GM18526 (cell line): Measurements from ENCODE around the gene GPSM1.

Experiments used
- POLR2A ChIP-seq: IDR thresholded peaks from 3 replicates; pipeline ENCODE4 v1.6.1; 2011; ENCODE audit not compliant: insufficient read length; ENCODE audit errors: extremely low read depth

The GPSM1 gene

DNA sequence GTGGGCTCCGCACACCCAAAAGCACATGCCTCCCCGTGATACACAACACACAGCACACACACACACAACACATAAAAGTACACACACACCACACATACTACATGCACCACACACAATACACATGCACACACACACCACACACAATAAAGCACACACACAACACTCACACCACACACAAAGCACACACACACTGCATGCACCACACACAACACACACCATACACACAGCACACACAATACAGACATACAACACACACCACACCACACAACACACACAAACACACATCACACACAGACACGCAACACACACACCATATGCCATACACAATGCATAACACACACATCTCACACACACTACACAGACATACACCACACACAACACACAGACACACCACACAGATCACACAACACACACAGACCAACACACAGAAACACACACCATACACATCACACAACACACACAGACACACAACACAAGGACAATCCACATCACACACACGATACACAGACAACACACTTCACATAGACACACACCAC is 20.1 kb upstream of the GPSM1 start:
- no peak for TF ChIP-seq POLR2A

DNA sequence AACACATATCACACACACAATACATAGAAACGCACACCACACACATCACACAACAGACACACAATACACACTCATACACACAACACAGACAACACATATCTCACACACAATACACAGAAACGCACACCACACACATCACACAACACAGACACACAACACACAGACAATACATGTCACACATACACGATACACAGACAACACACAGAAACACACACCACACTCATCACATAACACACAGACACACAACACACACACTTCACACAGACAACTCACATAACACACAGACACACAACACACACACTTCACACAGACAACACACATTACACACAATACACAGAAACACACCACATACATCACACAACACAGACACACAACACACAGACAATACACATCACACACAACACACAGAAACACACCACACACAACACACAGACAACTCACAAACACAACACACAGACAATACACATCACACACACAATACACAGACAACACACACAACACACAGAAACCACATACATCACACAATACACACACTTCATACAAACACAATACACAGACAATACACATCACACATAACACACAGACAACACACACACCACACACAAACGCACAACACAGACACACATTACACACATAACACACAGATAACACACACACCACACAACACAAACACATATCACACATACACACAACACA is 19.2 kb upstream of the GPSM1 start:
- TF ChIP-seq POLR2A = no peak

DNA sequence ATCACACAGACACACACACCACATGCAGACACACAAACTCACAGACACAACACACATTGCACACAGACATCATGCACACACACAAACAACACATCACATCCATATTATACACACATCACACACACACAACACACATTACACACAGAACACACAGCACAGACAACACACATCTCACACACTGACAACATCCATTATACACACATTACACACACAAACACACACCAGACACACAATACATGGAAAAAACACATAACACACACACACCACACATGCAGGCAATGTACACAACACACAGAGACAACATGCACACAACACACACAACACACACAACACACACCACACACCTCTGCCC is 18.7 kb upstream of the GPSM1 start:
- TF ChIP-seq POLR2A = no peak

DNA sequence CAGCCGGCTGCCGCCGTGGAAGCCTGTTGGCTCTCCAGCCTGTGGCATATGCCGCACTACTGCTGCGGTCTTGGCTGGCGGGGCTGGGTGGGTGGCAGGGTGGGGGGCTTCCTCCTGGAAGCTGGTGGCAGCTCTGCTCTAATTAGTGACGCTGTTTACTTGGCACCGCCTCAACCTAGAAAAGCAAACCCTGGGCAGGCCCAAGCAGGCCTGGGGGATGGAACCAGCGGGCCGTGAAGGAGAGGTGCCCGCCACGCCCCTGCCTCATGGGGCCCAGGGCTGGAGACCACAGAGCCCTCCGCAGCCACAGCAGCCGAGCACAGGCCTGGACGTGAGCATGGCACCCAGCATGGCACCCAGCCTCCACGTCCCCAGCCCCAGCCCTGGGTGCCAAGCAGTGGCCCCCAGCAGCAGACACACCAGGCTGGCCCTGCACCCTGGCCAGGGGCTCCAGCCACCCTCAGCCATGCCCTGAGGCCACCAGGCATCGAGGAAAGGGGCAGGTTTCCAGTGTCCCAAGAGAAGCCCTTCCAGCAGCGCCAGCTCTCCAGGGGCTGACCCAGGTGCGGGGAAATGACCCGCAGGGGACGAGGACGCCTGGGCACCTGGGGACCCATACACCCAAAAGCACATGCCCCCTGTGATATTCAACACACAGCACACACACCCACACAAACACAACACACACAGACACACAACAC is 18.1 kb upstream of the GPSM1 start:
- no peak for TF ChIP-seq POLR2A

DNA sequence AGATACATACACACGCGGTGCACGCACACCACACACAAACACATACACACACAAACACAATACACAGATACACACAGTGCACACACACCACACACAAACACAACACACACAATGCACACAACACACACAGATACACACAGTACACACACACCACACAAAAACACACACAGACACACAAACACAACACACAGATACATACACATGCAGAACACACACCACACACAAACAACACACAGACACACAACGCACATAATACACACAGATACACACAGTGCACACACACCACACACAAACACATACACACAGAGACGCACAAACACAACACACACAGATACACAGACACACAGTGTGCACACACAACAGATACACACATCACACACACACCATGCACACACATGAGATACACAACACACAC is 17.5 kb upstream of the GPSM1 start:
- TF ChIP-seq POLR2A = no peak

DNA sequence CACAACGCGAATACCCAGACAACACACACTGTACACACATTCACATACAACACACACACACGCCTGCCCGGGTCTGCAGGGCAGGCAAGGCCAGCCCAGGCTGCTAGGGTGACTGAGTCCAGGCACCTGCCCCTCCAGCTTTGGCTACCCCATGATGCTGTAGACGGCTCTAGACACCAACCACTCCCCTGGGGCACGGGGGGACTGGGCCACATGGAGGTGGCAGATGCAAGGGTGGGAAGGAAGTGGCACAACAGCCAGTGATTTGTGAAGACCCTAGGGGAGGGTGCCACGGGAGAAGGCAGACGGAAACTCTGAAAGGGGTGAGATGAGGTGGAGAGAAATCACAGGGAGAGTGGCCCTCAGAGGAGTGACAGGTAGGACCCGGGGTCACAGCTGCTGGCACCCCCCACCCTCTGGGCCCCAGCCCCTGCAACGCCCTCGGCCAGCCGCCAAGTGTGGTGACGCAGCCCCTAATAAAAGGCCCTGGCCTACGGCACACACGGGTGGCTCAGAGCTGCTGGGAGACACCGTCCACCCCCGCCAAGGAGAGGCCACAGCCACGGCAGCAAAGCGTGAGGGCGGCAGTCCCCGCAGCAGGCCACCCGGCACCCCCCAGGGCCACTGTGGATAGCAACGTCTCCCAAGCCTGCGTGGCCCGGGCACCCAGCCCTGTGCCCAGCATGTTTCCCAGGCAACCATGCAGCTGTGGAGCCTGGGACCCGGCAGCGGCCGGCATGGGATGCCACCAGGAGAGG is 16.9 kb upstream of the GPSM1 start:
- no peak for TF ChIP-seq POLR2A

GRCh38 chr9:136311051-136312008 is 16.0 kb upstream of the GPSM1 start:
- no peak for TF ChIP-seq POLR2A

DNA sequence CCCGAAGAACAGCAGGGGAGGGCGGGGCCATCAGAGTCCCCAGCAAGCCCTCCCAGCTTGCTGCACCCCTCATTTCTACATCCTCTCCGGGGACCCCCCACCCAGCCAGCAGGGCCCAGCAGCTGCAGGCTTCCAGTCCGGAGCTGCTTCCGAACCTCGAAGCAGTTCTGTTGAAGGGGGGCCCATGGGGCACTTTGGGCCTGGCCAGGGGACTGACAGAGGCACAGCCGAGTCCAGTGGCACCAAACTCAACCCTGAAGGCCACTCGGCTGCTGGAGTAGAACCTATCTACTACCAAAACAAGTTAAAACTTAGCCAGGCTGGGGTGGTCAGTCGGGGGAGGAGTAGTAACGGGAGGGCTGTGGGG is 15.3 kb upstream of the GPSM1 start:
- TF ChIP-seq POLR2A = no peak

GRCh38 chr9:136312436-136312835 is 14.9 kb upstream of the GPSM1 start:
- TF ChIP-seq POLR2A = no peak

DNA sequence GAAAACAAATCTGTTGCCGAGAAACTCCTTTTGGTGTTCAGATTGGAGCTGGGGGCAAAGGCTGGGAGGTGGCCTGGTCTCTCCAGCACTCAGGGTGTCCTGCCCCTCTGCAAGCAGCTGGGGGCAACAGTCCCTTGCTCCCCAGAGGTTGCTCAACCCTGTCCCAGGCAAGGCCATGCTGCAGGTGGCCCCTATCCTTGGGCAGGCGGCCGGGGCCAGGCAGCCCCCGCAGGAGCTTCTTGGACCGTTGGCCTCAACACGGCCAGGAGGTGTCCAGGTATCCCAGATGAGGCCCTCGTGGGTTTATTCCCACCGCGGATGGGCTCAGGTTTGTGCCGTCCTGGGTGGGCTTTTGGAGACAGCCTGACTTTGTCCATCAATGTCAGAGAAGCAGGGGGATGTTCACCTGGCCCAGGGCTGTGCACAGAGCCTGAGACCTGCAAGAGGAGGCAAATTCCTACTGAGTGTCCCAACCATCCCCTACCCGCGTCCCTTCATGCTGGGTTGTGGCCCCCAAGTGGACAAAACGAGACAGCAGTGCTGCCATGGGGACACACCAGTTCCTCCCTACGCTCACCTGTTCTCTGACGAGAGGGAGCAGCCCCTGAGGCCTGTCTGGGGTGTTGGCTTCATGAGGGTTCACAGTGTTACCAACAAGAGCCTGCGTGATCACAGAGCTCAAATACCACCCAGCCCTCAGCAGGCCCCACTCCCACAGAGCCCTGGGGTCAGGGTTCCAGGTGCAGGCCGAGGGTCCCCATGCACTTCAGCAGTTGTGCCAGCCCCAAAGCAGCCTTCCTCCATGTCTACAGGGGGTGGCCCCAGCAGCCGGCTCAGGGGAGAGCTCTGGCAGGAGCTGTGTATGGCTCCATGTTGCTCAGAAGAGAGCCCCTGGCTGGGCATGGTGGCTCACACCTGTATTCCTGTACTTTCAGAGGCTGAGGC is 14.0 kb upstream of the GPSM1 start:
- TF ChIP-seq POLR2A = no peak

DNA sequence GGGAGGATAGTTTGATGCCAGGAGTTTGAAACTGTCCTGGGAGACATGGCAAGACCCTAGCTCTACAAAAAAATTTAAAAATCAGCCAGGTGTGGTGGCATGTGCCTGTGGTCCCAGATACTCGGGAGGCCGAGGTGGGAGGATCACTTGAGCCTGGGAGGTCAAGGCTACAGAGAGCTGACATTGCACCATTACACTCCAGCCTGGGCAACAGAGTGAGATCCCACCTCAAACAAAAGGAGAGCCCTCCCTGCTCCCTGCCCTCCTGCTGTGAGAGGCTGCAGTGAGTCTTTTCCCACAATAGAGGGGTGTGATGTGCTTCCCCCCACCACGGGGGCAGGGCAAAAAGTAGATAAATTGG is 13.3 kb upstream of the GPSM1 start:
- TF ChIP-seq POLR2A = no peak

DNA sequence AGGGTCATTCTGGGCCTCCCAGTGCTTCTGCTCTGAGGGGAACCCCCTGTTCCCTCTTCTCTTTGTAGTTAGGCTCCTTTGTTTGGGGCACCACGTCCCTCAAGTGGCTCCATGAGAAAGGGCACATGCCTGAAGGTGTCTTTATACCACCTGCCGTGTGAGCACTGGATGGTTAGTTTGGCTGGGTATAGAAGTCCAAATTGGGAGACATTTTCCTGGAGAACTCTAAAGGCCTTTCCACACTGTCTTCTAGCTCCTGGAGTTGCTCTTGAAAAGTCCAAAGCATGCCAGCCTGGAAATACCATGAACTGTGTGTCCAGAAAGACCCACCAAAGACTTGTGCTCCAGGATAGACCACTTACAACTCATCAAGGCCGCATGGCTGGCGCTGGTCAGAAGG is 12.4 kb upstream of the GPSM1 start:
- no peak for TF ChIP-seq POLR2A

DNA sequence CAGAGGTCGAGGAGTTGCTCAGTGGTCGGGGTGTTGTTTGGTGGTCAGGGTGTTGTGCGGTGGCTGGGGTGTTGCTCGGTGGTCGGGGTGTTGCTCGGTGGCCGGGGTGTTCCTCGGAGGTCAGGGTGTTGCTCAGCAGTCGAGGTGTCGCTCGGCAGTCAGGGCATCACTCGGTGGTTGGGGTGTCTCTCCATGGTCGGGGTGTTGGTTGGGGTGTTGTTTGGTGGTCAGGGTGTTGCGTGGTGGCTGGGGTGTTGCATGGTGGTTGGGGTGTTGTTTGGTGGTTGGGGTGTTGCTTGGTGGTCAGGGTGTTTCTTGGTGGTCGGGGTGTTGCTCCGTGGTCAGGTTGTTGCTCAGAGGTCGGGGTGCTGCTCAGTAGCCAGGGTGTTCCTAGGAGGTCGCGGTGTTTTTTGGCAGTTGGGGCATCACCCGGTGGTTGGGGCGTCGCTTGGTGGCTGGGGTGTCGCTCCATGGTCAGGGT is 11.0 kb upstream of the GPSM1 start:
- TF ChIP-seq POLR2A = no peak
